Activated CD8-positive, alpha-beta memory T cell treated with anti-CD3 and anti-CD28 coated beads for 36 hours (primary cell): Measurements from ENCODE around the gene SLC39A13. TPM values are rescaled to one million over a fixed set of nuclear protein-coding genes. Genes with fewer than 3 reads are reported as not detected.

Experiments used
- CTCF ChIA-PET: fragments of 350-600 bp; sonication (Branson Sonifier 250); formaldehyde crosslinking; loops from one replicate; lab custom pipeline; 2021; ENCODE audit warnings: antibody characterized with exemption; lab: Charles Lee
- POLR2A ChIA-PET: fragments of 350-600 bp; sonication (Branson Sonifier 250); formaldehyde crosslinking; loops from one replicate; lab custom pipeline; 2021; ENCODE audit warnings: antibody characterized with exemption; lab: Charles Lee
- total RNA-seq, 2 experiments: library from RNA; stranded (reverse); gene quantifications; one replicate each; pipeline ENCODE4 v1.2.3, GENCODE V29; 2021

SLC39A13 gene
- total RNA-seq, 2 experiments from 2014 or later: 17.3 to 19.2 TPM

GRCh38 chr11:47437218-47437745 is 28.9 kb downstream of the SLC39A13 start:
- CTCF ChIA-PET: no interaction called here

DNA sequence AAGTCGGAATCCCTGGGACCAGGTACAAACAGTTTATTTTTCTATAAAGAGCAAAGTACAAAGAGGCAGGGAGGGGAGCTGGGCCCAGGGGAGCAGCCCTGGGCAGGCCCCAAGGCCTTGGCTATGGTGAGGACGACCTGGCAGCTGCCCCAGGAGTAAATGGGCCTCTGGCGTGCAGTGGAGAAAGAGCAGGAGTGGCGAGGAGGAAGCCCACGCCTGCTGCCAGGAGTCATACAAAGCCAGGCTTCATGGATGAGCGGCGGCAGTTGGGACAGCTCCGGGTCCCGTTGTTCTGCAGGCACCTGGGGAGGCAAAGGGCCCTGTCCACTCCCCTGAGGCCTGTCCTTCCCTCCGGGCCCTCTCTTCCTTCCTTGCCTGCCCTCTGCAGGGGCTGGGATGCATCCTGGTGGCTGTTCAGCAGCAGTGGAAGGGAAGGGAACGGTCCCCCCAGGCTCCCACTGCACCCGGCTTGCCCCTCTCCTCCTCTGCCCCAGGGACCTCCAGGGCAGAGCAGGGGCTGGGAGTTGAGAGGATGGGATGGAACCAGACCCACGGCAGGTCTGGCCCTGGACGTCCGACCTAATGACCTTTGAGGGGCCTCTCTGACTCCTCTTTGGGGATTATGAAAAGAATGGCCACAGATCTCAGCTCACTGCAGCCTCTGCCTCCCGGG is 29.5 kb downstream of the SLC39A13 start:
- ChIA-PET POLR2A (no interaction called here), CTCF (interaction anchor here (0.7 kb wide), 1 partner anchor 9 kb away, joined by 3 read pairs; no protein-coding TSS in a partner anchor)

More at GRCh38 chr11:47437218-47437745, 28.9 kb downstream of the SLC39A13 start:
- POLR2A ChIA-PET: no interaction called here

DNA sequence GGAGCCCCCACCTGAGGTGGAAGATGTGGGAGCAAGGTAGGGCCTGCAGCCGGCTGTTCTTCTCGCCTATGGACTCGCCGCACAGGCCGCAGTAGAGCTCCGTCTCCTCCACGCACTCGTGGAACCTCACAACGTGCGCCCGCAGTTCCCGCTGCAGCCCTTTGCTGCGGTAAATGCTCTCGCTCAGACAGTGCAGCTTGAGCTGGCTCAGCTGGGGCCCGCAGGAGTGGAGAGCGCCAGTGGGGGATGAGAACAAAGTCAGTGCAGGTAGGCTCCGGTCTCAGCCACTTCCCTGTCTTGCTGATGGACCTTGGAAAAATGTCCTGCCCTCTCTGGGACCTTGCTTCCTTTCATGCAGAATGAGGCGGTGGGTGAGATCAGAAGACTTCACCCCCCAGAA is 30.3 kb downstream of the SLC39A13 start:
- ChIA-PET POLR2A (no interaction called here), CTCF (interaction anchor here (0.7 kb wide), 1 partner anchor 10 kb away, joined by 3 read pairs; no protein-coding TSS in a partner anchor)

- POLR2A ChIA-PET: no interaction called here
- CTCF ChIA-PET: no interaction called here
Observed at GRCh38 chr11:47440054-47440476, 31.7 kb downstream of the SLC39A13 start.

DNA sequence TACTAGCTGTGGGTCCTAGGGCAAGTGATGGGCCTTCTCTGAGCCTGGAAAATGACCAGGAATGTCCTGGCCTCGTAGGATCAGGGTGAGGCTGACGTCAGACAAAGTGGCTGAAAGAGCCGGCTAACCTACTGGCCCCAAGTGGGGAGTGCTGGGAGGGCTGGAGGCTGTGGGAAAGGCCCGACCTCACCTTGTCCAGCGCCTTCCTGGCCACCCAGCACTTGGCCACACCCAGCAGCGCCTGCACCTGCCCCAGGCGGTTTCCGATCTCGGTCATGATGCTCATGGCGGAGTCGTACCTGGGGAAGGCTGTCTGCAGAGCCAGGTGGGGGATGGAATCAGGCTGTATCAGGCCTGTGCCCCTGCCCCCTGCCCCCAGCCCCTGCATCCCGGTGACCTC is 33.0 kb downstream of the SLC39A13 start:
- CTCF ChIA-PET: no interaction called here
- POLR2A ChIA-PET: interaction anchor here (0.6 kb wide), 1 partner anchor 227 kb away, joined by 4 read pairs; no protein-coding TSS in a partner anchor

DNA sequence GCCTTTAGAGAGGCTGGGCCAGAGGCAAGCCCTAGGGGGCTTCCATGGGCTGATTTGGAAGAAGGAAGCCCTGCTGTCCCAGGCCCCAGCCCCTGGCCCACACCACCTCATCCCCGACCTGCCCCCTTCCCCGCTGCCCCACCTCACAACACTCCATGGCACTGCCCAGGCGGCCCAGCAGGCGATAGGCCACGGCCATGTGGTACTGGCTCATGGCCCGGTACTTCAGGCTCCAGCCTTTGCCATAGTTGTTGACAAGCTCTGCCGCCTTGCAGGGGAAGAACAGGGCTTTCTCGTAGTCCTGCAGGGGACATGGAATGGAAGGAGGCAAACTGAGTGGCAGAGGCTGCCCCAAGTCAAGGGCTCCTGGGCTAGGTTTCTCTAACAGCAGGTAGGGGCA is 34.1 kb downstream of the SLC39A13 start:
- ChIA-PET CTCF (interaction anchor here (1.3 to 1.8 kb wide), 2 partner anchors 11 to 33 kb away, joined by 3 to 6 read pairs; no protein-coding TSS in a partner anchor), POLR2A (no interaction called here)

- ChIA-PET CTCF (interaction anchor here (1.3 to 1.8 kb wide), 2 partner anchors 11 to 34 kb away, joined by 3 to 6 read pairs; no protein-coding TSS in a partner anchor), POLR2A (no interaction called here)
Observed at GRCh38 chr11:47443028-47443700, 34.8 kb downstream of the SLC39A13 start.

DNA sequence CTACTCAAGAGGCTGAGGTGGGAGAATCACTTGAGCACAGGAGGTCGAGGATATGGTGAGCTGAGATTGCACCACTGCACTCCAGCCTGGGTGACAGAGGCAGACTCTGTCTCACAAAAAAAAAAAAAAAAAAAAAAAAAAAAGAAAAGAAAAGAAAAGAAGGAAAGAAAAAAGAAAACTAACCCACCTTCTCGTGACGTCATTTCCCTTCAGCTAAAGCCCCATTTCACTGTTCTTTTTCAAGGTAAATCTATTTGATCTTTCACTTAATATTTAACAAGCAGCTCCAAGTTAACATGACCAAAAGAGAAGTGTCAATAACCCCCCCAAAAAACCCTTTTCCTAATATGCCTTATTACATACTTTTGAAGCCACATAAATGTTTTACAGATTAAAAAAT is 35.4 kb downstream of the SLC39A13 start:
- ChIA-PET CTCF (interaction anchor here (1.8 kb wide), 1 partner anchor 10 kb away, joined by 6 read pairs; no protein-coding TSS in a partner anchor), POLR2A (no interaction called here)

DNA sequence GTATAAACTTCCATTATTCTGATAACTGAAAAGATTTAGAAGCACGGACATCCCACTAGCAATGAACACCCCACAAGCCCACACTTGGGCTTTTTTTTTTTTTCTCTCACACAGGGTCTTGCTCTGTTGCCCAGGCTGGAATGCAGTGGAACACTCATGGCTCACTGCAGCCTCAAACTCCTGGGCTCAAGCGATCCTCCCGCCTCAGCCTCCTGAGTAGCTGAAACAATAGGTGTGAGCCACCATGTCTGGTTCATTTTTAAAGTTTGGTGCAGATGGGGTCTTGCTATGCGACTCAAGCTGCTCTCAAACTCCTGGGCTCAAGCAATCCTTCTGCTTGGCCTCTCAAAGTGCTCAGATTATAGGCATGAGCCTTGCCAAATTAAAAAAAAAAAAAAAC is 37.5 kb downstream of the SLC39A13 start:
- ChIA-PET POLR2A (interaction anchor here (0.7 kb wide), 1 partner anchor 173 kb away, joined by 3 read pairs; no protein-coding TSS in a partner anchor), CTCF (interaction anchor here (1.7 kb wide), 1 partner anchor 33 kb away, joined by 5 read pairs; no protein-coding TSS in a partner anchor)

DNA sequence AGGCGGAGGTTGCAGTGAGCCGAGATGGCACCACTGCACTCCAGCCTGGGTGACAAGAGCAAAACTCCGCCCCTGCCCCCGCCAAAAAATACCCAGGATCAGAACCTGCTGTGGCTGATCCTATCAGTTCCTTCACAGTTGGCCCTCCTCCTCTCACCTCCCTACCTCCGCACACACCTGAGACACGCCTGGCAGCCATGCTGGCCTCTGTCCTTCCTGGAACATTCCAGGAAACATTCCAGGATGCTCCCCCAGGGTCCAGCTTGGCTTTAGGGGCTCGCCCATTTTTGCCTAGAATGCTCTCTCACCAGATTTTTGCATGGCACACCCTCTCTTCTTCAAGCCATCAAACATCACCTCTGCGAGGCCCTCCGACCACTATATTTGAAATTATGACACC is 38.4 kb downstream of the SLC39A13 start:
- CTCF ChIA-PET: no interaction called here
- POLR2A ChIA-PET: no interaction called here

- CTCF ChIA-PET: no interaction called here
Observed at GRCh38 chr11:47447906-47448305, 39.5 kb downstream of the SLC39A13 start.

DNA sequence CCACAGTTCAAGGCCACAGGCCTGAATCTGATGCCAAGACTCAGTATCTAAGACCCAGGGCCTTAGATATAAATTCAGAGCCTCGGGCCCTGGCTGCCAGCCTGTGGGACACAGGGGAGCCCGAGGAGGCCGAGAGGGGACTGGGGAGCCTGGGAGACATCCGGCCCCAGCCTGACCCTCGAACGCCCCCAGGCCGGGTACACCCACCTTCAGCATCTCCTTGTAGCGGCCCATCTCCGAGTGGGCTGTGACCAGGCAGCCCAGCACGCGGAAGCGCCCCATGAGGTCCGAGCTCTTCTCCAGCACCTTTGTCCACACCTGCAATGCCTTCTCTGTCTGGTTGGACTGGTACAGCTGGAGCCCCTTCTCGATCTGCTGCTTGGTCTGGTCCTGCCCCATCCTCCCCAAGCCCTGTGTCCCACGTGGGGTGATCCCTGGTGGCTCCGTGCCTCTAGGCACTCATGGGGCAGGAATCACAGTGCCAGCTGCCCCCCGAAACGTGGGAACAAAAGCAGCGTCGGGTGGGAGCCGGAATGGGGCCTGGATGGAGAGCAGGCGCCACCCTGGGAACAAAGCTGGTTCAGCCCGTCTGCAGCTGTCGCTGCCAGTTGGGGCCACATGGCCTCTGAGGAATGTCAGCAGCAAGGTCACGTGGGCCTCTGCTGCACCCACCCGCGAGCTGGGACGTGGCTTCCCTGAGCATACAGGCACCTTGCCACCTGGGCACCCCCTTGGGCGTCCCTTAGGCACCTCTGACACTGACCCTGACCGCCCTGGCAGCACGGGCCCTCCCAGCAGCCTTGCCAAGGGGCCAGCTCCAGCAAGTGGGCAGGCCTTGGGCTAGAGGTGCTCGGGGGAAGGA is 40.4 kb downstream of the SLC39A13 start, which contains the start of gene RAPSN:
Gene RAPSN, minus strand, starts transcription at position 571 of the 862 bp plus-strand sequence. Its CDS starts 172 bp downstream, at position 399.
- ChIA-PET CTCF (no interaction called here), POLR2A (no interaction called here)

More at GRCh38 chr11:47447906-47448305, 39.5 kb downstream of the SLC39A13 start:
- POLR2A ChIA-PET: no interaction called here

DNA sequence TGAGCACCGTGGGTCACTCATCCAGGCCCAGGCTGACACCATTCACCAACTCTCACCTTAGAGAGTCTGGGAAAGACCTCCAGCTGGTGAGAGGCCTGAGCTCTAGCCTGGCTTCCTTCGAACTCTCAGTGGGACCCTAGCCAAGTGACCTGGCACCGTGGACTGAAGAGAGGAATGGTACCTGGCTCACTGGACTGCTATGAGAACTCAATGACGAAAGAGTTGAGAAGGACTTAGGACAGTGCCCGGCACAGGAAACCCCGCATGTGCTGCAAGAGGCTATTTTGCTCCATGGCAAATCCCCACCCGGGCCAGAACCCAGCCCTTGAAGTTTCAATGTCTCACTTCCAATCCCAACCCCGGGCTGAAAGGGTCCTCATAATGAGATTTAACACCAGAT is 41.2 kb downstream of the SLC39A13 start:
- CTCF ChIA-PET: no interaction called here
- POLR2A ChIA-PET: no interaction called here

DNA sequence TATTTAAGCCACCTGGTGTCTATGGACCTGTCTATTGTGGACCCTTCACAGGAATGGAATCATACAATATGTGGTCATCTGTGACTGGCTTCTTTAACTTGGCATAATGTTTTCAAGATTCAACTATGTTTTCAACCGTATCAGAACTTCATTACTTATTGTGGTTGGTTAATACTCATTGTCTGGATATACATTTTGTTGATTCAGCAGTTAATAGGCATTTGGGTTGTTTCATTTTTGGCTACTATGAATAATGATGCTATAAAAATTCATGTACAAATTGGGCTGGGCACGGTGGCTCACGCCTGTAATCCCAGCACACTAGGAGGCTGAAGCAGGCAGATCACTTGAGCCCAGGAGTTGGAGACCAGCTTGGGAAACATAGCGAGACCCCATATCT is 43.0 kb downstream of the SLC39A13 start:
- CTCF ChIA-PET: no interaction called here
- POLR2A ChIA-PET: interaction anchor here (0.7 kb wide), 1 partner anchor 35 kb away, joined by 5 read pairs; no protein-coding TSS in a partner anchor

DNA sequence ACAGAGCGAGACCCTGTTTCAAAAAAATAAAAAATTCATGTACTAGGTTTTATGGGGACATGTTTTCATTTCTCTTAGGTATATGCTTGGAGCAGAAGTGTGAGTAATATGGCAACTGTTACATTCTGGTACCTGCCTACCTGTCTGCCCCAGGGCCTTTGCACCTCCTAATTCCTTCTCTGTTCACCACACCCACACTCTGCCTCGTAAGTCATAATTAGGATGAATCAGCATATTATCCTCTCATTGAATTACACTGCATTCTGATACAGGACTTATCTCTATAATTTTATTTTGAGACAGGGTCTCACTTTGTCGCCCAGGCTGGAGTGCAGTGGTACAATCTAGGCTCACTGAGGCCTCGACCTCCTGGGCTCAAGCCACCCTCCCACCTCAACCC is 43.6 kb downstream of the SLC39A13 start:
- CTCF ChIA-PET: no interaction called here
- POLR2A ChIA-PET: no interaction called here

DNA sequence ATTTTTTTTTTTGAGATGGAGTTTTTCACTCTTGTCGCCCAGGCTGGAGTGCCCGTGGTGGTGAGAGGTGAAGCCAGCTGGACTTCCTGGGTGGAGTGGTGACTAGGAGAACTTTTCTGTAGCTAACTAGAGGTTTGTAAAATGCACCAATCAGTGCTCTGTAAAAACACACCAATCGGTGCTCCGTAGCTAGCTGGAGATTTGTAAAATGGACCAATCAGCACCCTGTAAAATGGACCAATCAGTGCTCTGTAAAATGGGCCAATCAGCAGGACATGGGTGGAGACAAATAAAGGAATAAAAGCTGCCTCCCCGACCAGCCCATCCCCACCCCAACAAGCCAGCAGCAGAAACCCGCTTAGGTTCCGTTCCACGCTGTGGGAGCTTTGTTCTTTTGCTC is 45.0 kb downstream of the SLC39A13 start:
- ChIA-PET CTCF (interaction anchor here (1.1 to 2.2 kb wide), 3 partner anchors 9 to 399 kb away, joined by 4 to 6 read pairs (median 5); no protein-coding TSS in a partner anchor), POLR2A (no interaction called here)

DNA sequence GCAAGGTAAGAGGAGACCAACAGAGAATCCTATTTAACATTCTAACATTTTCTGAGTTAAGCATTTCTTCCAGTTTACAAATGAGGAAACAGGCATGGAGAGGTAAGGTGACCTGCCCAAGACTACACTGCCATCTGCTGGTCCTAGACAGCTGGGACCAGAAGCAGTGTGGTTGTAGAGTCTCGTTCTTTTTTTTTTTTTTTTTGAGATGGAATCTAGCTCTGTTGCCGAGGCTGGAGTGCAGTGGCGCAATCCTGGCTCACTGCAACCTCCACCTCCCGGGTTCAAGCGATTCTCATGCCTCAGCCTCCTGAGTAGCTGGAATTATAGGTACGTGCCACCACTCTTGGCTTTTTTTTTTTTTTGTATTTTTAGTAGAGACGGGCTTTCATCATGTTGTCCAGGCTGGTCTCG is 45.9 kb downstream of the SLC39A13 start:
- ChIA-PET CTCF (interaction anchor here (0.6 to 2.2 kb wide), 8 partner anchors 8 to 398 kb away, joined by 3 to 6 read pairs (median 3); no protein-coding TSS in a partner anchor), POLR2A (interaction anchor here (0.6 kb wide), 1 partner anchor 98 kb away, joined by 7 read pairs; no protein-coding TSS in a partner anchor)

DNA sequence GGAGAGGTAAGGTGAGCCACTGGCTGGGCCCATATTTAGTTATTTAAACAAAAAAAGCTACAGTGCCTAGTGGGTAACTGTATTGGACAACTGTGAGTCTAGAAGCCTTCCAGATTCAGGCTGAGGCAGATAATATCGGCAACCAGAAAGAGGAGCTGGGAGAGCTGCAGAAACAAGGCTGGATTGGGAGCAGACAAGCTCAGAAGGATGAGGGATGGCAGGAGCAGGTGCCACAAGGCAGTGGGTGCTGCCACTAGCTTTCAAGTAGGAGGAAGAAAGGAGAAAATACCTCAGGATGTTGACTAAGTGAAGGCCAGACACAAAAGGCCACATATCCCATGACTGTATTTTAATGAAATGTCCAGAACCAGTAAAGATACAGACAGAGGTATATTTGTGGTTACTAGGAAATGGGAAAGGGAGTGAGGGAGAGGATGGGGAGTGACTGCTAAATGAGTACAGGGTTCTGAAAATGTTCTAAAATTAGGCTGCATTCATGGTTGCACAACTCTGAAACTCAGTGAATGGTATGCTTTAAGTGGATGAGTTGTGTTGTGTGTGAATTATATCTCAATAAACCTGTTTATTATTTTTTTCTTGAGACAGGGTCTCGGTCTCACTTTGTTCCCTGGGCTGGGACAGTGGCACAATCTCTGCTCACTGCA is 52.3 kb downstream of the SLC39A13 start:
- CTCF ChIA-PET: interaction anchor here (0.9 kb wide), 1 partner anchor 11 kb away, joined by 4 read pairs; no protein-coding TSS in a partner anchor
- POLR2A ChIA-PET: no interaction called here
